Fibroblast of the aortic adventitia (primary cell): Measurements from ENCODE around the gene GNPTAB. TPM values are rescaled to one million over a fixed set of nuclear protein-coding genes. Genes with fewer than 3 reads are reported as not detected.

Source experiments
- DNase-seq: peaks from one replicate; pipeline ENCODE4 v3.0.0-alpha.2; 2010; ENCODE audit warnings: low read depth
- H3K4me3 ChIP-seq: 2 replicates; pipeline ENCODE4 v1.5.1; 2011; ENCODE audit warnings: low read depth, mild to moderate bottlenecking, control low read depth, low read length, moderate library complexity
- total RNA-seq: library from RNA; depleted of rRNA; stranded (reverse); fragments of >200 nt; gene quantifications from 2 replicates; pipeline ENCODE4 v1.2.3, GENCODE V29; 2012; ENCODE audit warnings: low replicate concordance
- TF ChIP-seq, protein P1 (sequence below): IDR thresholded peaks from 2 replicates; pipeline ENCODE4 v1.5.1; 2011; ENCODE audit warnings: mild to moderate bottlenecking, low read length, control low read depth, inconsistent platforms; ENCODE audit not compliant: insufficient read depth

The GNPTAB gene
- total RNA-seq, 1 donor: 31.5 TPM

DNA sequence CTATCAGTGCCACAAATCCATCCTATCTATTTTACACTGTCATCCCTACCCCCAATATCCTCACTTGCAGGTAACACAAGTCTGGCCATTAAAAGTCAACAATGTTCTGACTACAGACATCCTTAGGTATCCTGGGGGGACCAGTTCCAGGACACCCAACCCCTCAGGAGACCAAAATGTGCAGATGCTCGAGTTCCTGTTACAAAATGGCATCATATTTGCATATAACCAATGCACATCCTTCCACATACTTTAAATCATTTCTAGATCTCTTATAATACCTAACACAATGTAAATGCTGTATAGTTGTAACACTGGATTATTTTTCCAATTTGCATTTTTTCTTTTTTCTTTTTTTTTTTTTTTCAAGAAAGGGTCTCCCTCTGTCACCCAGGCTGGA, 98.4 kb downstream of the GNPTAB start:
- no peak for DNase-seq
- TF ChIP-seq, protein P1, sequence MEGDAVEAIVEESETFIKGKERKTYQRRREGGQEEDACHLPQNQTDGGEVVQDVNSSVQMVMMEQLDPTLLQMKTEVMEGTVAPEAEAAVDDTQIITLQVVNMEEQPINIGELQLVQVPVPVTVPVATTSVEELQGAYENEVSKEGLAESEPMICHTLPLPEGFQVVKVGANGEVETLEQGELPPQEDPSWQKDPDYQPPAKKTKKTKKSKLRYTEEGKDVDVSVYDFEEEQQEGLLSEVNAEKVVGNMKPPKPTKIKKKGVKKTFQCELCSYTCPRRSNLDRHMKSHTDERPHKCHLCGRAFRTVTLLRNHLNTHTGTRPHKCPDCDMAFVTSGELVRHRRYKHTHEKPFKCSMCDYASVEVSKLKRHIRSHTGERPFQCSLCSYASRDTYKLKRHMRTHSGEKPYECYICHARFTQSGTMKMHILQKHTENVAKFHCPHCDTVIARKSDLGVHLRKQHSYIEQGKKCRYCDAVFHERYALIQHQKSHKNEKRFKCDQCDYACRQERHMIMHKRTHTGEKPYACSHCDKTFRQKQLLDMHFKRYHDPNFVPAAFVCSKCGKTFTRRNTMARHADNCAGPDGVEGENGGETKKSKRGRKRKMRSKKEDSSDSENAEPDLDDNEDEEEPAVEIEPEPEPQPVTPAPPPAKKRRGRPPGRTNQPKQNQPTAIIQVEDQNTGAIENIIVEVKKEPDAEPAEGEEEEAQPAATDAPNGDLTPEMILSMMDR: no peak
- H3K4me3 ChIP-seq: no peak overlapping the region

DNA sequence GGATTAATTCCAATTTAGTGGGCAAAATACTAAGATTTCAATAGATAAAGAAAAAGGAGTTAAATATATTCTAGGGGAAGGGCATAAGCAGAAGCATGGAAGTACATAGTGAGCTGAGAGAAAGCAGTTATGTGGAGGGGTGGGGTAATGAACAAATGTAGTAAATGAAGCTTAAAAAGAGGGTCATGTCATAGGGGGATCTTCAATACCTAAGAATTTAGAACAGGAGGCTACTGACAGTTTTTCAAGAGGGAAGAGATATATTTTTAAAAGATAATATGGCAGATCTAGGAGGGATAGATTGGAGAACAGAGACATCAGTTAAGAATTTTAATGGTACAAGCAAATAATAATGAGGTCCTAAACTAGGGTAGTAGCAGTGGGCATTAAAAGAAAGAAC, 100.9 kb downstream of the GNPTAB start:
- TF ChIP-seq, protein P1: no peak

DNA sequence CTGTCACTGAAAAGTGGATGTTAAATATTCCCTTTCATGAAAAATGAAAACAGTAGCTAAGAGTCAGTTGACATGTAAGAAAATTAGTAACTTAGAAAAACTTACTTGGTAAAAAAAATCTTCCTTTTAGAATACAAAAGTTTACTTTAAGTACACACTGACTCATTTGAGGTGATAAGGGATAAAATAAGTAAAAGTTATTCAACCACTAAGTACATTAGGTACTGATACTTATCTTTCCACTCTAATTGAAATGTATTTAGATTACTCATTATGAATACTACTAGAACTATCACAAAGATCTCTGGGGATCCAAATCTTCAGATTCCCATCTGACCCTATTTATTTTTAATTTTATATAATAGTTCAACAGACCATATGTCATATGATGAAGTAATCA, 103.7 kb downstream of the GNPTAB start:
- no peak for DNase-seq
- no peak overlapping the region for H3K4me3 ChIP-seq
- TF ChIP-seq, protein P1: no peak

More for the DNA sequence above, 100.9 kb downstream of the GNPTAB start:
- no peak overlapping the region for H3K4me3 ChIP-seq
- no peak for DNase-seq

DNA sequence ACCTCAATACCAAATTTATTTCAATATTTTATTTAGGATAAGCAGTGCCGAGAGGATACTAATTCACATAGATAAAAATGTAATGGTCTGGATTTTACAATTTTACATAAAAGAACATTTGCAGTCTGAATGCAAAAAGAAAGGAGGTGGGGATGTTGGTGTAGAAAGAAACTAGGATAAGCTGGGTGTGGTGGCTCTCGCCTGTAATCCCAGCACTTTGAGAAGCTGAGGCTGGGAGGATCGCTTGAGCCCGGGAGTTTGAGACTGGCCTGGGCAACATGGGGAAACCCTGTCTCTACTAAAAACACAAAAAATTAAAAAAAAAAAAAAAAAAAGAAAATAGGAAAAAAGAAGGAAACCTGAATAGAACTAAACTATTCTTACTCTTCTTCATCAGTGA, 108.4 kb downstream of the GNPTAB start:
- DNase-seq: no peak
- TF ChIP-seq, protein P1: no peak
- no peak overlapping the region for H3K4me3 ChIP-seq

DNA sequence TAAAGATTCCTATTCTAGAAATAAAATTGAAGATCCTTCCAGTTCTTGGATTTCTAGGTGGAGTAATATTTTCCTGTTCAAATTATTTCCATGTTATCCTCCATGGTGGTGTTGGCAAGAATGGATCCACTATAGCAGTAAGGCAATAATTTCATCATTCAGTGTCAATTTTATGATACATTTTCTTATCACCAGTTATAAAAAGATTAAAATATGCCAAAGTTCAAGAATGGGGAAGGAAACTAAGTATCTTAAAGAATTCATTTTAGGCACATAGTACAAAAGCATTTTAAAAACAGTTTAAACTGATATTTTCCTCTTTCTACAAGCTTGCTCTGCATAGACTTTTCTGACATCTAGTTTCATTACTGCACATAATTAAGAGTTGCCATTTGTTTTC, 110.6 kb downstream of the GNPTAB start:
- TF ChIP-seq, protein P1: no peak
- no peak for DNase-seq
- no peak overlapping the region for H3K4me3 ChIP-seq

DNA sequence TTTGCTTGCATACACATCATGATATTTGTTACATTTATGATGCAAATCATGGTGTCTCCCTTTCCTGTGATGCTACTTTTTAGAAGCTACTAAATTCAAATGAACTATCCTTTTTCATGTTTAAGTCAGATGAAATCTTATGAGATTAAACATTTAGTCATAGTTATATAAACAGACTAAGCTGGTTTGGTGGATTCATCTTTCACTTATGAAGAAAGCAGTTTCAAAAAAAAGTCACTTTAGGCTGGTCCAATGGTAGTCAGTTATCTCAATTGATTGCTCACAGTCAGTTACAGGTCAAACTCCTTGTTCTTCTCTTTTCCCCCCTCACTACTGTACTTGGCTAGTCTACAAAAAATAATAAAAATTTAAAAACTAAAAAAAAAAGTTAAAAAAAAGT, 111.2 kb downstream of the GNPTAB start:
- DNase-seq: peak; percentile 12
- no peak overlapping the region for H3K4me3 ChIP-seq
- TF ChIP-seq, protein P1: no peak

DNA sequence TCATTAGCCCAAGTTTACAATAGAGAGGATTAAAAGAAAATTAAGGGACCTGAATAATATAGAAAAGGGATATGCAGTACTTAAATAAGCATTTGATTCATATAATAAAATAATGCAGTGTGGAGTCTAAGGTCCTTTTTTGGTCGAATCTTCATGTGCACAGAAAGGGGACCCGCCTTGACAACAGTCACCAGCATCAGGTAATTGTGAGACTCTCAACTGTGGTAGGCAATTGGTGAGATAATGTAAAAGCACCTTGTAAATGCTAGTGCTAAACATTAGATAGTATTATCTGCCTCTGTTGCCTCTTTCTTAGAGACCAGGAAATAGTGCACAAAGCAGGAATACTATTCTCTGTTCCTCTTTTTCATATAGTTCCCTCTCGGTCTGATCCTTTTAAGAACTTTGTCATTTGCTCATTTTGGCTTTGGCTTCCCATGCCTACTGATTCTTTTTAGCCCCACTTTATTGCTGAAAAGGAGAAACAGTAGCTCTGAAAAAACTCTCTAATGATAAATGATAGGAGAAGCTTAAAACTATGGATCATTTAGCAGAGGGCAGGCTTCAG, 115.8 kb downstream of the GNPTAB start:
- TF ChIP-seq, protein P1: no peak
- DNase-seq: no peak
- no peak overlapping the region for H3K4me3 ChIP-seq
